Stomach (tissue), 4 donors: ENCODE measurements around the gene CBFA2T3.

Experiments
- CTCF ChIP-seq, 7 experiments: fragments of 450-650 bp in 4 of 7; fragments of 200-600 bp in 3 of 7; sonication (generic) in 3 of 7; IDR thresholded peaks; one replicate each; pipeline ENCODE4 v1.5.1; 2016 to 2019; ENCODE audit warnings: antibody characterized with exemption in 7 of 7, control low read depth in 2 of 7, mild to moderate bottlenecking in 1 of 7
- EP300 ChIP-seq: sonication (generic); formaldehyde crosslinking; IDR thresholded peaks from one replicate; pipeline ENCODE4 v1.6.1; 2017; ENCODE audit warnings: antibody characterized with exemption
- POLR2A ChIP-seq, 4 donors: fragments of 450-650 bp; IDR thresholded peaks; one replicate each; pipeline ENCODE4 v1.6.1; 2016; ENCODE audit warnings: antibody characterized with exemption in 4 of 4, control low read depth in 2 of 4, mild to moderate bottlenecking in 1 of 4, moderate library complexity in 1 of 4

- no peak for TF ChIP-seq POLR2A (IDR thresholded peaks at IDR 0.05)
- no peak for TF ChIP-seq CTCF (IDR thresholded peaks at IDR 0.05)
- no peak for TF ChIP-seq EP300
Measured at GRCh38 chr16:88951989-88952388, 25.0 kb downstream of the CBFA2T3 start.
